ENCODE data around the gene CETP. TPM values are rescaled to one million over a fixed set of nuclear protein-coding genes. Genes with fewer than 3 reads are reported as not detected.
"Not testable (repeated sequence)": the region's sequence is repeated elsewhere in the genome, so short reads cannot be mapped to it uniquely, and the experiment has no call there.

CETP gene
- total RNA-seq, 1 experiment from 2014 or later: not detected

GRCh38 chr16:56997931-56998330 lies 36.2 kb downstream of the CETP start:
- DNase-seq (ENCODE audit: low read depth): no peak

GRCh38 chr16:56998352-56998751 lies 36.6 kb downstream of the CETP start:
- DNase-seq (ENCODE audit: low read depth): no peak

- no peak for DNase-seq (ENCODE audit: low read depth)
Observed at GRCh38 chr16:56998861-56999260, 37.1 kb downstream of the CETP start.

- DNase-seq (ENCODE audit: low read depth): peak; percentile 21
Observed at GRCh38 chr16:56999409-57000270, 37.9 kb downstream of the CETP start.

GRCh38 chr16:57000271-57001025 lies 38.7 kb downstream of the CETP start:
- DNase-seq (ENCODE audit: low read depth): peak; percentile 93

- no peak for DNase-seq (ENCODE audit: low read depth)
Observed at GRCh38 chr16:57001026-57001679, 39.4 kb downstream of the CETP start.

- no peak for DNase-seq (ENCODE audit: low read depth)
Observed at GRCh38 chr16:57003439-57004386, 42.0 kb downstream of the CETP start.

- no peak for DNase-seq (ENCODE audit: low read depth)
Observed at GRCh38 chr16:57004387-57005250, 42.9 kb downstream of the CETP start.

GRCh38 chr16:57005597-57005996 lies 43.8 kb downstream of the CETP start:
- DNase-seq (ENCODE audit: low read depth): not testable (repeated sequence)

- no peak for DNase-seq (ENCODE audit: low read depth)
Observed at GRCh38 chr16:57007050-57007449, 45.3 kb downstream of the CETP start.

- no peak for DNase-seq (ENCODE audit: low read depth)
Observed at GRCh38 chr16:57007530-57007929, 45.8 kb downstream of the CETP start.

GRCh38 chr16:57008440-57008839 lies 46.7 kb downstream of the CETP start:
- no peak for DNase-seq (ENCODE audit: low read depth)

GRCh38 chr16:57009643-57010170 lies 48.0 kb downstream of the CETP start:
- no peak for DNase-seq (ENCODE audit: low read depth)

- DNase-seq (ENCODE audit: low read depth): no peak
Observed at GRCh38 chr16:57012353-57012752, 50.6 kb downstream of the CETP start.

GRCh38 chr16:57013229-57013628 lies 51.5 kb downstream of the CETP start:
- peak; percentile 17 for DNase-seq (ENCODE audit: low read depth)

- DNase-seq (ENCODE audit: low read depth): no peak
Observed at GRCh38 chr16:57013902-57014301, 52.2 kb downstream of the CETP start.

GRCh38 chr16:57016301-57016700 lies 54.6 kb downstream of the CETP start:
- no peak for DNase-seq (ENCODE audit: low read depth)

GRCh38 chr16:57016831-57017230 lies 55.1 kb downstream of the CETP start:
- no peak for DNase-seq (ENCODE audit: low read depth)

- peak; percentile 27 for DNase-seq (ENCODE audit: low read depth)
Observed at GRCh38 chr16:57017251-57017650, 55.5 kb downstream of the CETP start.

- no peak for DNase-seq (ENCODE audit: low read depth)
Observed at GRCh38 chr16:57019746-57020145, 58.0 kb downstream of the CETP start.

All from Daoy (cell line).